IMR-90 (cell line): ENCODE measurements around the gene MATN3. TPM values are rescaled to one million over a fixed set of nuclear protein-coding genes. Genes with fewer than 3 reads are reported as not detected.

Experiments
- ATAC-seq: fragments of 200-7000 bp; cut with Tn5 transposase; 2 replicates; pipeline ENCODE4 v1.9.1; 2020; ENCODE audit warnings: low read depth, mild to moderate bottlenecking, moderate library complexity
- BruUV-seq: library from RNA; stranded (reverse); fragments of 400-500 nt; replicated peaks from 2 replicates; lab custom pipeline; 2021; lab: Mats Ljungman, UMichigan
- CTCF ChIA-PET: fragments of 300-600 bp; formaldehyde crosslinking; extraction: SDS; loops from one replicate; lab custom pipeline; 2021; ENCODE audit warnings: antibody characterized with exemption; lab: Yijun Ruan, JAX
- POLR2A ChIA-PET: fragments of 300-600 bp; sonication (Branson Sonifier 250); formaldehyde crosslinking; loops from one replicate; lab custom pipeline; 2022; ENCODE audit warnings: antibody characterized with exemption; ENCODE audit not compliant: unreplicated experiment; lab: Charles Lee
- DNase-seq: peaks from one replicate; pipeline ENCODE4 v3.0.0; 2013
- H2AFZ ChIP-seq: replicated peaks from 2 replicates; pipeline ENCODE3; 2013; ENCODE audit warnings: low read length, mild to moderate bottlenecking; ENCODE audit not compliant: poor library complexity
- H2AK5ac ChIP-seq: 2 replicates; pipeline ENCODE4 v1.6.1; 2013; ENCODE audit warnings: low read depth, low read length, inconsistent platforms
- H2AK9ac ChIP-seq: replicated peaks from 2 replicates; pipeline ENCODE3; 2013; ENCODE audit warnings: mild to moderate bottlenecking, low read depth, low read length, moderate library complexity; ENCODE audit not compliant: poor library complexity
- H2BK120ac ChIP-seq: 2 replicates; pipeline ENCODE4 v1.6.1; 2013; ENCODE audit warnings: low read depth, low read length, inconsistent platforms
- H2BK15ac ChIP-seq: 3 replicates; pipeline ENCODE4 v1.6.1; 2013; ENCODE audit warnings: low read depth, low read length, inconsistent platforms
- H2BK20ac ChIP-seq: 2 replicates; pipeline ENCODE4 v1.6.1; 2013; ENCODE audit warnings: low read depth, mild to moderate bottlenecking, inconsistent platforms, low read length, moderate library complexity
- H2BK5ac ChIP-seq: 2 replicates; pipeline ENCODE4 v1.6.1; 2013; ENCODE audit warnings: mild to moderate bottlenecking, low read depth, low read length, inconsistent platforms; ENCODE audit not compliant: poor library complexity, severe bottlenecking
- H3K14ac ChIP-seq: replicated peaks from 2 replicates; pipeline ENCODE4 v1.6.1; 2013; ENCODE audit warnings: low read depth, low read length, inconsistent platforms
- H3K18ac ChIP-seq: 2 replicates; pipeline ENCODE4 v1.6.1; 2013; ENCODE audit warnings: low read depth, low read length, control low read depth
- H3K23ac ChIP-seq: 2 replicates; pipeline ENCODE4 v1.6.1; 2013; ENCODE audit warnings: low read depth, low read length, inconsistent platforms
- H3K27ac ChIP-seq: 2 replicates; pipeline ENCODE4 v1.5.1; 2013; ENCODE audit warnings: mild to moderate bottlenecking, control low read depth, low read length; ENCODE audit not compliant: insufficient read depth
- H3K27me3 ChIP-seq: 2 replicates; pipeline ENCODE4 v1.6.1; 2013; ENCODE audit warnings: low read length; ENCODE audit not compliant: control insufficient read depth, insufficient read depth
- H3K36me3 ChIP-seq: 2 replicates; pipeline ENCODE4 v1.6.1; 2013; ENCODE audit warnings: low read length, mixed read lengths; ENCODE audit not compliant: control insufficient read depth, insufficient read depth
- H3K4ac ChIP-seq: 2 replicates; pipeline ENCODE4 v1.6.1; 2013; ENCODE audit warnings: low read depth, low read length, inconsistent platforms
- H3K4me1 ChIP-seq: 2 replicates; pipeline ENCODE4 v1.6.1; 2013; ENCODE audit warnings: low read length, mixed read lengths; ENCODE audit not compliant: control insufficient read depth, insufficient read depth
- H3K4me2 ChIP-seq: 2 replicates; pipeline ENCODE4 v1.6.1; 2013; ENCODE audit warnings: low read depth, mild to moderate bottlenecking, control low read depth, low read length, moderate library complexity
- H3K4me3 ChIP-seq: 2 replicates; pipeline ENCODE4 v1.5.1; 2013; ENCODE audit warnings: low read depth, mild to moderate bottlenecking, control low read depth, low read length, moderate library complexity; ENCODE audit not compliant: insufficient read depth
- H3K56ac ChIP-seq: 2 replicates; pipeline ENCODE4 v1.6.1; 2013; ENCODE audit warnings: low read length, inconsistent platforms; ENCODE audit not compliant: insufficient read depth; ENCODE audit errors: extremely low read depth
- H3K79me1 ChIP-seq, 2 experiments: 2 replicates each; pipeline ENCODE4 v1.6.1; 2013; ENCODE audit warnings: low read length in 2 of 2, inconsistent platforms in 1 of 2, low read depth in 1 of 2
- H3K9ac ChIP-seq: 2 replicates; pipeline ENCODE4 v1.6.1; 2013; ENCODE audit warnings: low read depth, low read length, control low read depth
- H3K9me1 ChIP-seq: 2 replicates; pipeline ENCODE4 v1.6.1; 2013; ENCODE audit warnings: low read length, inconsistent platforms; ENCODE audit not compliant: insufficient read depth
- H3K9me3 ChIP-seq: 2 replicates; pipeline ENCODE4 v1.6.1; 2013; ENCODE audit warnings: low read length; ENCODE audit not compliant: control insufficient read depth, insufficient read depth
- H4K20me1 ChIP-seq: 2 replicates; pipeline ENCODE4 v1.6.1; 2013; ENCODE audit warnings: low read length, inconsistent platforms; ENCODE audit not compliant: insufficient read depth
- H4K5ac ChIP-seq: 2 replicates; pipeline ENCODE4 v1.6.1; 2013; ENCODE audit warnings: mild to moderate bottlenecking, low read depth, low read length, control low read depth
- H4K8ac ChIP-seq, 2 experiments: 2 replicates each; pipeline ENCODE4 v1.6.1; 2013; ENCODE audit warnings: low read depth in 2 of 2, low read length in 2 of 2, control low read depth in 1 of 2, inconsistent platforms in 1 of 2
- H4K91ac ChIP-seq: 2 replicates; pipeline ENCODE4 v1.6.1; 2013; ENCODE audit warnings: low read depth, low read length, inconsistent platforms; ENCODE audit not compliant: insufficient read depth
- BHLHE40 ChIP-seq: fragments of 150-350 bp; IDR thresholded peaks from 2 replicates; pipeline ENCODE4 v1.6.1; 2016; ENCODE audit warnings: mild to moderate bottlenecking, low read depth, low read length
- CEBPB ChIP-seq: IDR thresholded peaks from 2 replicates; pipeline ENCODE4 v1.6.1; 2012; ENCODE audit warnings: low read depth, low read length, improper control_type of control experiment
- CHD1 ChIP-seq: IDR thresholded peaks from 2 replicates; pipeline ENCODE4 v1.6.1; 2012; ENCODE audit warnings: low read depth, low read length, improper control_type of control experiment
- FOS ChIP-seq: fragments of 150-350 bp; IDR thresholded peaks from 2 replicates; pipeline ENCODE4 v1.6.1; 2016; ENCODE audit warnings: low read depth, low read length
- NFE2L2 ChIP-seq: fragments of 150-350 bp; IDR thresholded peaks from 2 replicates; pipeline ENCODE4 v1.6.1; 2016; ENCODE audit warnings: low read depth, mild to moderate bottlenecking, low read length
- SMC3 ChIP-seq: fragments of 150-350 bp; IDR thresholded peaks from 2 replicates; pipeline ENCODE4 v1.6.1; 2016; ENCODE audit warnings: low read depth, mild to moderate bottlenecking, antibody characterized with exemption, low read length, moderate library complexity
- WGBS, 2 experiments: methylation state at CpG; one replicate each; pipeline versions ENCODE4 v1.1.5 to v1.1.7; 2013; ENCODE audit warnings: missing lambda C conversion rate in 2 of 2; ENCODE audit not compliant: insufficient read length in 1 of 2; ENCODE audit errors: extremely low coverage in 2 of 2; 5-methylcytosine and 5-hydroxymethylcytosine counted together
- dilution Hi-C: fragments of 300-500 bp; cut with HindIII; formaldehyde crosslinking; loops from one replicate; pipeline ENCODE4 v1.14.3; 2018; ENCODE audit warnings: low sequenced_read_pairs; ENCODE audit not compliant: unreplicated experiment
- in situ Hi-C: fragments of 300-500 bp; cut with MboI; formaldehyde crosslinking; loops from 3 replicates; pipeline ENCODE4 v1.14.3; 2019; ENCODE audit warnings: low sequenced_read_pairs, inconsistent platforms, mixed read lengths
- intact Hi-C: fragments of 100-400 bp; cut with micrococcal nuclease; formaldehyde crosslinking; loops from 2 replicates; pipeline ENCODE4 v1.10.0; 2022
- polyA plus RNA-seq, 3 experiments: library from polyadenylated mRNA; depleted of rRNA; stranded (reverse); fragments of >200 nt; gene quantifications; 2 replicates each; pipeline ENCODE4 v1.2.3, GENCODE V29; 2012; ENCODE audit warnings: low replicate concordance in 1 of 3
- total RNA-seq: library from RNA; depleted of rRNA; stranded (reverse); fragments of >200 nt; gene quantifications from 2 replicates; pipeline ENCODE4 v1.2.3, GENCODE V29; 2012
- TF ChIP-seq, protein P1 (sequence below): fragments of 150-350 bp; IDR thresholded peaks from 2 replicates; pipeline ENCODE4 v1.6.1; 2017; ENCODE audit warnings: mild to moderate bottlenecking, antibody characterized with exemption, low read length, low read depth

The MATN3 gene
- total and polyA plus RNA-seq, 2 of the 4 experiments (the other 2 are of a cell fraction), result 0.90 to 3.0 TPM

DNA sequence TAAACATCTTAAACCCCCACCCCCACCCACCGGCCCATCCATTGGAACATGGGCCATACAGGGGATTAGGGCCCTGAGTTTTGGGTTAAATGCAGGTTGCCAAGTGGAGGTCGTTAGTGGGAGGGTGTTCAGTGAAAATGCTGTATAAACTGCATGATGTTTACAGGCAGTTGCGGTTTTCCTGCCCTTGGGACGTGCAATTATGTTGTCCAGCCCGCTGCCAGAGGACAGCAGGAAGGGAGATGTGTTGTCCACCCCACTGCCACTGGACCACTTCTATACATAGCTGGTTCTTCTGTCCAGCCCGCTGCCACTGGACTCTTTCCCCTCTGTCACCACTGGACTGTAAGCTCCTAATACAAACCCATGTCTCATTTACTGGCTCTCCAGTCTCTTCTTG, 41.7 kb upstream of the MATN3 start:
- Histone ChIP-seq H3K4me3 (no peak overlapping the region), H2BK15ac (no peak overlapping the region), H3K56ac (no peak overlapping the region), H2AK5ac (no peak overlapping the region), H3K18ac (no peak overlapping the region), H2AK9ac (no peak overlapping the region), H3K23ac (no peak overlapping the region), H2BK20ac (no peak overlapping the region), H4K5ac (no peak overlapping the region), H4K91ac (no peak overlapping the region), H4K20me1 (peaks cover 17% of the 10 kb centered on the region; the same call in 1 of the 2 replicates), H2AFZ (peak overlapping the region; percentile 5), H4K8ac (no peak overlapping the region), H3K79me1 (peaks cover 0 to 13% of the 10 kb centered on the region in 2 experiments; a peak in 2 of 4 replicates), H3K9ac (no peak overlapping the region), H3K36me3 (no peaks in the 10 kb centered on the region), H3K14ac (no peak overlapping the region), H3K4me2 (no peak overlapping the region), H3K27me3 (no peaks in the 10 kb centered on the region), H3K4me1 (no peaks in the 10 kb centered on the region; the same call in 1 of the 2 replicates), H2BK5ac (no peak overlapping the region), H3K4ac (no peak overlapping the region), H3K27ac (no peak overlapping the region), H3K9me1 (peaks cover 2% of the 10 kb centered on the region; the same call in 1 of the 2 replicates), H3K9me3 (no peaks in the 10 kb centered on the region), H2BK120ac (no peak overlapping the region)
- intact Hi-C loops (no loop called here), dilution Hi-C loops (no loop called here), in situ Hi-C loops (no loop called here)
- CTCF ChIA-PET, result no interaction called here
- ATAC-seq (no peak), DNase-seq (no peak)
- POLR2A ChIA-PET, result no interaction called here
- BruUV-seq, result no TSS peak
- TF ChIP-seq CHD1, result no peak
- TF ChIP-seq SMC3, result no peak
- no peak for TF ChIP-seq NFE2L2
- no peak for TF ChIP-seq BHLHE40
- TF ChIP-seq FOS, result no peak
- TF ChIP-seq, protein P1, sequence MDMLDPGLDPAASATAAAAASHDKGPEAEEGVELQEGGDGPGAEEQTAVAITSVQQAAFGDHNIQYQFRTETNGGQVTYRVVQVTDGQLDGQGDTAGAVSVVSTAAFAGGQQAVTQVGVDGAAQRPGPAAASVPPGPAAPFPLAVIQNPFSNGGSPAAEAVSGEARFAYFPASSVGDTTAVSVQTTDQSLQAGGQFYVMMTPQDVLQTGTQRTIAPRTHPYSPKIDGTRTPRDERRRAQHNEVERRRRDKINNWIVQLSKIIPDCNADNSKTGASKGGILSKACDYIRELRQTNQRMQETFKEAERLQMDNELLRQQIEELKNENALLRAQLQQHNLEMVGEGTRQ, result no peak
- TF ChIP-seq CEBPB, result no peak
- WGBS, 2 experiments, result 100% methylated on average over 1 of the region's 6 CpGs; no CpG with 5 or more reads in 1 of the 2 experiments
